Ramos (cell line): ENCODE measurements around the gene CD248.
"Not testable (repeated sequence)": the region's sequence is repeated elsewhere in the genome, so short reads cannot be mapped to it uniquely, and the experiment has no call there.

Source experiments
- in situ Hi-C: fragments of 300-500 bp; cut with MboI; formaldehyde crosslinking; loops from one replicate; pipeline ENCODE4 v1.14.3; 2022; ENCODE audit warnings: low sequenced_read_pairs; ENCODE audit not compliant: unreplicated experiment

Gene CD248, protein sequence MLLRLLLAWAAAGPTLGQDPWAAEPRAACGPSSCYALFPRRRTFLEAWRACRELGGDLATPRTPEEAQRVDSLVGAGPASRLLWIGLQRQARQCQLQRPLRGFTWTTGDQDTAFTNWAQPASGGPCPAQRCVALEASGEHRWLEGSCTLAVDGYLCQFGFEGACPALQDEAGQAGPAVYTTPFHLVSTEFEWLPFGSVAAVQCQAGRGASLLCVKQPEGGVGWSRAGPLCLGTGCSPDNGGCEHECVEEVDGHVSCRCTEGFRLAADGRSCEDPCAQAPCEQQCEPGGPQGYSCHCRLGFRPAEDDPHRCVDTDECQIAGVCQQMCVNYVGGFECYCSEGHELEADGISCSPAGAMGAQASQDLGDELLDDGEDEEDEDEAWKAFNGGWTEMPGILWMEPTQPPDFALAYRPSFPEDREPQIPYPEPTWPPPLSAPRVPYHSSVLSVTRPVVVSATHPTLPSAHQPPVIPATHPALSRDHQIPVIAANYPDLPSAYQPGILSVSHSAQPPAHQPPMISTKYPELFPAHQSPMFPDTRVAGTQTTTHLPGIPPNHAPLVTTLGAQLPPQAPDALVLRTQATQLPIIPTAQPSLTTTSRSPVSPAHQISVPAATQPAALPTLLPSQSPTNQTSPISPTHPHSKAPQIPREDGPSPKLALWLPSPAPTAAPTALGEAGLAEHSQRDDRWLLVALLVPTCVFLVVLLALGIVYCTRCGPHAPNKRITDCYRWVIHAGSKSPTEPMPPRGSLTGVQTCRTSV

DNA sequence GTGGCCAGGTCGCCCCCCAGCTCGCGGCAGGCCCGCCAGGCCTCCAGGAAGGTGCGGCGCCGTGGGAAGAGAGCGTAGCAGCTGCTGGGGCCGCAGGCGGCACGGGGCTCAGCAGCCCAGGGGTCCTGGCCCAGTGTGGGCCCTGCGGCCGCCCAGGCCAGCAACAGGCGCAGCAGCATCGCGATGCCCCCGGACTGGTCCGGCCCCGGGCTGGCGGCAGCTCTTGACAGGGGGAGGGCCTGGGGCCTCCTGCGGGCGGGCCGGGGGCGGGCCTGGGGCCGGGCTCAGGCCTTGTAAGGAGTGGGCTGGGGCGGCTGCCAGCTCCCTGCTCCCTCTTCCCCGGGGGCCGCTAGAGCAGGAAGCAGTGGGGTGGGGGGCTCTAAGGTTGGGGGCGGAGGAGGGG is at the start of gene CD248:
Gene CD248 (minus strand): TSS at position 196 of the 403 bp plus-strand sequence. CDS start 17 bp downstream, at position 179.
- in situ Hi-C loops = no loop called here

DNA sequence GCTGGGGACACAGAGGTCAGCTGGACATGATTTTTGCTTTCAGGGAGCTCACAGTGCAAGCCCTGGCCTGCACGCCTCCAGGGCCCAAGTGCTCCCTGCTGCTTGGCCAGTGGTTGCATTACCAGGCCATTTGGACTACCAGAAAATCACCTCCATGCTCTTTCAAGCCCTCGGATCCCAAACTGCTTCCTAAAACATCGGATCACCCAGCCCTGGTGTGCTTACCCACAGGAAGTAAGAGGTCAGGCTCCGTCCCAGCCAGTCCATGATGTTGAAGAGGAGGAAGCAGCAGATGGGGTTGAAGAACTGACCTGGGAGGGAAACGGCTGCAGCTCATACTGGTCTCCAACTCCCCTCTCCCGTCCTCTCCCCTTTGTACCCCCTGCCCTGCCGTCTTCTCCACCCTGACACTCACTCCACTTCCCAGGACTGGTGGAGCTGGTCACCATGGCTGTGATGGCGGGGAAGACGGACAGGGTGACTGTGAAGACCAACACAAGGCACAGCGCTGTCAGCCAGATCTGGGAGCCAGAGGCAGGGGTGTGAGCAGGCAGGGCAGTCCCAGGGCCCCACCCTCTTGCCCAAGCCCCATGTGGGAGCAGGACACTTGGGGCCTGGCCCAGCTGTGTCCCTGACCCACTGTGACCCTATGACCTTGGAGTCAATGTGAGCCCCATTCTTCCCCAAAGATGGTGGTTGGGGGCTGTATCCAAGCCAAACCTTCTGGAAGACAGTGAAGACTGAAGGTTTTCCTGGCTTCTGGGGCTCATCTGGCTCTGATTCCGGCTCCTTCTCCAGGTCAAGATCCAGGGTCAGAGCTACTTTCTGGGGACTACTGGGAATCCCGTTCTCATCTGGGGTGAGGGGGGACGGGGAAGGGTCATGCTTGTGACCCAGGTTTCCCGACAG is 49.1 kb upstream of the CD248 start:
- in situ Hi-C loops = no loop called here

DNA sequence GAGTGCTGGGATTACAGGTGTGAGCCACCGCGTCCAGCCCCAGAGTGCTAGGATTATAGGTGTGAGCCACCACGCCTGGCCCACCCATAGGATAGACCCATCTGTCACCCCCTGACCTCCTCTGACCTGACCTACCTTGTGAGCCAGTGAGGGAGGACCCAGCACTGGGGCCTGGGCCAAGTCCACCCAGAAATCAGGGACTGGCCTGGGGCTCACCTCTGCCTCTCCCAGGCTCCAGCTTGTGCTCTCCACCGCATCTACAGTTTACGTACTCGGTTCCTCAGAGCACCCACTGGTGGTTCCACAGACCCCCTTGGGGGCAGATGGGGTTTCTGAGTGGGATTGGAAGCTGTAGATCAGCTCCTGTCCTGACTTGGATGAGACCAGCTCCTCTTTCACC is 48.3 kb upstream of the CD248 start:
- in situ Hi-C loops = no loop called here

DNA sequence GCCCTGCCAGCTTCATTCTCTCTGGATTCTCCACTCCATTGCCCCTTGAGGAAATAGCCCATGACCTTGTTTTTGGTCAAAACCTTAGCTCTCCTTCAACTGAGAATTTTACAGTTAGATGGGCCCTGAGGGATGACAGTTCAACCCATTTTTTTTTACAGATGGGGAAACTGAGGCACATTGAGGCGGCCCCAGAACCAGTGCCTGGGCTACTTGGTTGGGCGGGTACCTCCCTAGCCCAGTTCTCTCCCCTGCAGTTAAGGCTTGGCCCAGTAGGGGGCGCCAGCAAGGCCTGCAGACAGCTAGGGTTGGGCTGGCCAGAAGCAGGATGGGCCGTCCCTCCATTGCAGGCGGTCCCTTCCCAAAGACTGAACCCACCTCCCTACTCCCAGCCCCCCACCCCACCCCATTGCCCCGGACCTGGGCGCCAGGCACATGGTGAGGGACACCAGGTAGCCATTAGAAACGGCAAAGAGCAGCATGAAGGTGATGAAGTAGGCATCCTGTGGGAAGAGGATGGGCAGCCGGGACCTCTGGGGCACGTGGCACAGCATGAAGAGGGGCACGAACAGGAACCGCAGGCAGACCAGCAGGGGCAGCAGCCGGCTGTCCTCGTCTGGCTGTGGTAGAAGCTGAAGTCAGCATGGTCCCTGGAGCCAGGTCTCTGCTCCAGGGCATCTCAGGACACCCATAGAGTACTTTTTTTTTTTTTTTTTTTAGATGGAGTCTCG is 47.1 kb upstream of the CD248 start:
- in situ Hi-C loops = no loop called here

DNA sequence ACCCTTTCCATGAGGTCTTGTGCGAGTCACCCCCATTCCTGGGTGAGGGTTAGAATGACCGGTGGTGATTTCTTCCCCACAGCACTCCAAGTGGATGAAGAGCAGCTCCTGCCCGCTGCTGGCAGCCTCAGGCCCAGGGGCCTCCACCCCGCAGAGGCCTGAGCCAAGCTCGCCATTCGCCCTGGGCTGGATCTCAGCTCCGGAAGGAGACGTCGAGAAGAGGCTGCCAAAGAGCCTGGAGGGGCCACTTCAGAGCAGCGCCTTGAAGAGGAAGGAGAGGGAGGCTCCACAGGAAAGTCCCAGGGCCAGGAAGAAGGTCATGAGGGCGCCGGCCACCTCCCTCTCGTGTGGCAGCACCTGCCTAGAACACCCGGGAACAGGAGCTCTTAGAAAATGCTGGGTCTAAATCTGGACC is 46.4 kb upstream of the CD248 start:
- in situ Hi-C loops = no loop called here

DNA sequence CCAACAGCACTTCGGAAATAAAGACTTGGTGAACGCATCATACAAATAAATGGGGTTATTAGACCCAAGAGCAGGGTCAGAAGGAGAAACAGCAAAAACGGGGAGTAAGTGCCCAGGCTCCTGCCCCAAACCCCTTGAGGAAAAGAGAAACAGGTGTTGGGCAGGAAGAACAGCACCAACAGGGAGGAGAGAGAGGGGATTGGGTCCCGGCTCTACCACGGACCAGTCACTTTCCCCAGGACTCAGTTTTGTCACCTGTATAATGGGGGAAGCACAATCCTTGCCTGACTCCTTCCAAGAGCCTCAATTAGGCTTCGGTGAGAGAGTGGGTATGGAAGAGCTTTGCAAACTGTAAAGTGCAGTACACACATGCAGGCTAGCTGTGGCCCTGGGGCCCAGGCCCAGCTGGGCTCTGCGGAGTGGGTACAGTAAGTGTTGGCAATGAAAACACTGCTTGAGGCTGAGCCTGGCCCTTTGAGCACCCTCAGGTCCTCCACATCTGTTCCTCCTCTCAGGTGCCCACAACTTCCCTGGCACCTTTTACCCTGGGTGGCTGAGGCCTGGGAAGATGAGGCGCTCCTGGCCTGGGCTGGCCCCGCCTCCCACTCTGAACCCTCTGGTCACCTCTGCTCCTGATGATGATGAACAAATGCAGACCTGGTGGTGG is 45.8 kb upstream of the CD248 start:
- in situ Hi-C loops = no loop called here

DNA sequence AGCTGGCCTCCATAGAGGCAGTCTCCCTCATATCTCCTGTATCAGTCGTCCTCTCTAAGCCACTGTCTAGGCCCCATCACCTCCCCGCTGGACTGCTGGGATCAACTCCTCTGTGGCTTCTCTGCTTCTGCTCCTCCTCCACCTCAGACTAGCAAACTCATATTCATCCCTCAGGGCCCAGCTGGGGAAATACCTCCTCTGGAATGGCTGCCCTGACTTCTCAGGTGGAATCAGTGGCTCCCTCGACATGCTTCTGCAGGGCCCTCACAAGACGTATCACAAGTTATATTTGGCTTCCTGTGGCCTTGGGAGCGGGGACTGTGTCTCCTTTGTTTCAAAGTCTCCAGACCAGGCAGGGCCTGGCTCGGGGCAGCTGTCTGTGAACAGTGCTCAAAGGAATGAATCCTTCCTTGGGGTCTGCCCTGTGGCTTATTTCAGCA is 44.7 kb upstream of the CD248 start:
- in situ Hi-C loops = no loop called here

DNA sequence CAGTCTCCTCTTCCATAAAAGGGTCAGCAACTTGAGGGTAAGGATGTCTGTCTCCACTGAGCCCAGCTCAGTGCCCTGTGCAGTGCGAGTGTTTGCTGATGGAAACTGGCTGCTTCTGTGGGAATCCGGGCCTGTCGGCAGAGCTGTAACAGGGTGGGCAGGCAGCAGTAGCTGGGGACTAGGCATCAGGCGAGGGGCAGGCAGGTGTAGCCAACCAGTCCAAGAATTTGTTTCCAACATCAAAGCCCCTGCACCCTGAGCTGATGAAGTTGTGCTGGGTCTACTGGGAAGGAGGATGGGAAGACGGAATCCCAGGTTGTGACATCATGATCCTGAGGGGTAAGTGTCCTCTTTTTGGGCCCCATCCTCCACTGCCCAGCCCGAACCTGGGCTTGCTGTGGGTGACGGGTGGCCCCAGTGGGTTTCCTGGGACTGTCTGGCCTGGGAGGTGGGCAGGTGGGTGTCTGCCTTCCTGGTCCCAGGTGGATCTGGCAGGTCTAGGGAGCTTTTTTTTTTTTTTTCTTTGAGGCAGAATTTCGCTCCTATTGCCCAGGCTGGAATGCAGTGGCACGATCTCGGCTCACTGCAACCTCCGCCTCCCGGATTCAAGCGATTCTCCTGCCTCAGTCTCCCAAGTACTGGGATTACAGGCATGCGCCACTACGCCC is 43.7 kb upstream of the CD248 start:
- in situ Hi-C loops = no loop called here

DNA sequence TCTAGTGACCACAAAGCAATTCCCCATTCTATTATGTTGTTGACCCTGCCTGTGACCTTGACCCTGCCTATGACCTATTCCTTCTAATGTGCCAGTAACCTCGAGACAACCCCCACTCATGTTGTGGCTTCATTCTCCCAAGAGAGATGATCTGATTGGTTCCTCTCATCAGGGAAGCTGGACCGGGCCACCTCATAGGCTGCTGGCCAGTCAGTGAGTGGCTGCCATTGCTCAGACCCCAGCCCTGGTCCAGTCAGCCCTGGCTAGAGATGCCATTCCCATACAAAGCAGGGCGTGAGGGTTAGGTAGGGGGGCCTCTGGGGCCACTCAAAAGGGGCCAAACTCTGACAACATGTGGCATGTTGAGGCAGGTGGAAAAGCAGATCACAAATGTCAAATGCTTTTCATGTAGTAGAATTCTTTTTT is 42.8 kb upstream of the CD248 start:
- in situ Hi-C loops = no loop called here

DNA sequence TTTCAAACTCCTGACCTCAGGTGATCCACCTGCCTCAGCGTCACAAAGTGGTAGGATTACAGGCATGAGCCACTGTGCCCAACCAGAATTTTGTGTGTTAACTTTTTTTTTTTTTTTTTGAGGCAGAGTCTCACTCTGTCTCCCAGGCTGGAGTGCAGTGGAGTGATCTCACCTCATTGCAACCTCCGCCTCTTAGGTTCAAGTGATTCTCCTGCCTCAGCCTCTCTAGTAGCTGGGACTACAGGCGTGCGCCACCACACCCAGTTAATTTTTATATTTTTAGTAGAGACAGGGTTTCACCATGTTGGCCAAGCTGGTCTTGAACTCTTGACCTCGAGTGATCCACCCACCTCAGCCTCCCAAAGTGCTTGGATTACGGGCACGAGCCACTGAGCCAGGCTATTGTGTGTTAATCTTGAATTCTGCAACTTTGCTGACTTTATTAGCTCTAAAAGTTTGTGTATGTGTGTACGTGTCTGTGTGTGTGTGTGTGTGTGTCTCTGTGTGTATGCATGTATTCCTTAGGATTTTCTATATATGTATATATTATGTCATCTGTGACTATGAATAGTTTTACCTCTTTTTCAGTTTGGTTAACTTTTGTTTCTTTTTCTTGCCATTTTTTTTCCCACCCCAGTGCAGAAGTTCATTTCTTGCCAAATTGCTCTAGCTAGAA is 33.9 kb upstream of the CD248 start:
- in situ Hi-C loops = not testable (repeated sequence)

DNA sequence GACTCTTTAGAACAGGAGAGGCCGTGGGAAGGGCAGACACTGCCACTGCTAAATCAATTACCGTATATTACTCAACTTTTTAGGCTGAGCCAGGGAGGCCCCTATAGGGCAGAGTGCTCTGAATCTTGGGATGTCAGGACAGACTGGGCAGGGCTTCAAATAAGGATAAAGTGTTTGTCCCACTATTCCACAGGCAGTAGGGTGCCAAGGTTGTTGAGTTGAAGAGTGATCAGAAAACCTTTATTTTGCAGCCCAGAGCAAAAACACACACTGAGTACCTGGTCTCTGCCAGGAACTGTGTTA is 32.2 kb upstream of the CD248 start:
- in situ Hi-C loops = no loop called here

DNA sequence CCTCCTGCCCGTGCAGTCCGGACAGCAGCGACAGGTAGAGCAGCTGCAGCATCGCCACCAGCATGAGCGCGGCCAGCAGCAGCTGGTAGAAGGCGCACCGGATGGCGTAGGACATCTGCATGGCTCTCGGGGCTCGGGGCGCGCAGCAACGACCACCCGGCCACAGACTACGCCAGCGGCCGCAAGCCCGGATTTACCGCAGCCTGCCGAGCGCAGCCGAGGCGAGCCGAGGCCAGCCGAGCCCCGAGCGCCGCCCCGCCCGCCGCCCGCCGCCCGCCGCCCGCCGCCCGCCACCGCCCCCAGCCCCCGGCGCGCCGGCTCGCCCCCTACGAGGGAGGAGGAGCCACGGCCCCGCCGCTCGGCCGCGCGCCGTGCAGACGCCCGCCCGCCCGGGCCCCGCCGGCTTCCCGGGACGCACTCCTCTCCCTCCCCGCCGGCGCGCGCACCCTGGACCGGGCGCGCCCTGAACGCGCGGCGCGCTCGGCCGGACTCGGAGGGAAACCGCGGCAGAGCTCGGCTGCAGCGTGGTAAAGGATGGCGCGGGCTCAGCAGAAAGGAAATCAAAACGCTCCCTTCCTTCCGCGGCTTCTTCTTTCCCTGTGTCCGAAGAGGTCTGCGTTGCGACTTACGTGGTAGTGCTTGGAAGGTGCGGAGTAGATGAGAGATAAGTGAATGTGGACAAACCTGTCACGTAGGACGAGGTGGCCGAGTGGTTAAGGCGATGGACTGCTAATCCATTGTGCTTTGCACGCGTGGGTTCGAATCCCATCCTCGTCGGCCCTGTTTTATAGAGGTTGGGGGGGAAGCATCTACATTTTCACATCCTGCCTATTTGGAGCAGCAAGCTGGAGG is 30.8 kb upstream of the CD248 start, which contains the start of gene B4GAT1:
Gene B4GAT1 (minus strand): TSS at position 205 of the 852 bp plus-strand sequence. CDS start 84 bp downstream, at position 121.
- in situ Hi-C loops = no loop called here

DNA sequence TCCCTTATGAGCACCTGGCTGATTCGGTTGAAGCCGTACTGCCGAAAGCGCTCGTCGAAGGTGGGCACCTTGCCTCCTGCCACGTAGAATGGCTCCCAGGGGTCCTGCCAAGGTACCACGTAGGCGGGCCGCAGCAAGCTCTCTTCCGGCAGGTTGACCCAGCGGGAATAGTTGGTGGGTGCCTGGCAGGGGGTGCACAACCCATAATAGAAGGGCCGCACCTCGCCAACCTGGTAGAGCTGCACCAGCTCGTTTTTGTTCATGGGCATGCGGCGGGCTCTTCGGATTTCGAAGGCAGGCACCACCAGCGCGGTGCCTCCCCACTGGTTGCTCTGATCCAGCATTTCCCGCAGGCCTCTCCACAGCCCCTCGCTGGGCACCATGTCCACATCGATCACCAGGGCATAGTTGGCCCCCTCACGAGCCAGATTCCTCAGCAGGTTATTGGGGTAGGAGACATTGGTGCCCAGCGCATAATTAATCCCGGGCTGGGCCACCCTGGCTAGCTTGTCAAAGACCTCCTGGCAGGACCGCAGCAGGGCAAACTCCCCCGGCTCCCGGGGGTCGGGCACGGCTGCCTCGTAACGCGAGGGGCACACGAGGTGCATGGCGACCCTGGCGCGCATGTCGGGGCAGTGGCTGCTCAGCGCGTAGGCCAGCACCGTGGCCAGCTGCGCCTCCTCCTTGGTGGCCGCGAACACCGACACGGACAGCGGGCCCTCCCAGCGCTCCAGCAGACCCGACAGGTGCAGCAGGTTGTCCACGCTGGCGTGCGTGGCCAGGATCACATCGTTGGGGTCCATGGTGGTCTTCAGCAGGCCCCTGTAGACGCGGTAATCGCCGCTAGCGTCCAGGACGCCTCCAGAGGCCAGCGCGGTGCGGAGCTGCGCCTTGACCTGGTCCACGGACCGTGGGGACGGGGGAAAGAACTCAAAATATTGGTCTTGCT is 29.9 kb upstream of the CD248 start:
- in situ Hi-C loops = no loop called here

DNA sequence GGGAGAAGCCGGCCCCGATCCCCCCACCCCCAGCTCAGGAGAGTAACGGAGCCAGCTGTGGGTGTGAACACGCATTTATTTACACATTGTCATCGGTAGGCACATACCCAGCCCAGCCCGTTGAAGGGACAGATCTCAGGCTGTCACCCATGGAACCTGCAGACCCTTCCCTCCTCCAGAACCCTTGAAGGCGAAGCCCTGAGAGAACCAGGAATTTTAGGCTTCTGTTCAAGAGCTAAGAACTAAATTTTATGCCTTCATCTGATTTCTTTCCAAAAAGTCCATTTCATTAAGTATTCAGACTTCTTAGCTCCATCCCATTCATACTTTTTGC is 28.4 kb upstream of the CD248 start:
- in situ Hi-C loops = no loop called here

DNA sequence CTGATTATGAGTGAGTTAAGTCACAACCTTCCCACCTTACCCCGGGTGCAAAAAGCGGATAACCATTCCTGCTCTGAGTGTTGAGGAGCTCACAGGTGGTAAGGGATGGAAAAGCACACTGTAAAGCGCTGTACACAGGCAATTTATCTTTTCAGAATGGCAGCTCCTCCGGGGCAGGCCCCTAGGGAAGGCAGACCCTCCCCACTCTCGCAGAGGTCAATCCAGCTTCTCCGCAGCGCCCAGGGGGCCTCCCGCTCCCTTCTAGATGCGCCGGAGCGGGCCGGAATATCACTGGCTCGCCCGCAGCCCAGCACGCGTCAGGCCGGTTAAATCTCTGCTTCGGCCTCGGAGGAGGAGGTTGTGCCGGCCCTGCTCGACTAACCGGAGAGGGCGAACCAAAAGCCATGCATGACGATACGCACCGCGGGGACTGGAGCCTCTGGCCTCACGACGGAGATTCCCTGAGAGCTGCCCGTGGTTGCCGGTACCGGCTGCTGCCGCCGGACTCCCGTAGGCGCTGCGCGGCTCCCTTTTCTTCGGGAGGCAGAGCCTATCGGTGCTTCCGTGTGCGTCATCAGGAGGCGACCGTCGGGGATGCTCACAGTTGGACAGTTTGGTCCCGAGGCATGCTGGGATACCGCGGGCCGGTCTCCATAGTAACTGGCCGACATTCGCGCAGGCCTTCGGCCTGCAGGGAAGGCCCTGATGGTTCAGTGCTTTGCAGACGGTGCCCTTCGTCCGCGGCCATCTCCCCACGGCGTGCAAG is 27.9 kb upstream of the CD248 start, which contains the start of gene BRMS1:
Gene BRMS1 (minus strand): TSS at position 555 of the 766 bp plus-strand sequence. CDS start 2,870 bp downstream, outside the sequence.
- in situ Hi-C loops = no loop called here

DNA sequence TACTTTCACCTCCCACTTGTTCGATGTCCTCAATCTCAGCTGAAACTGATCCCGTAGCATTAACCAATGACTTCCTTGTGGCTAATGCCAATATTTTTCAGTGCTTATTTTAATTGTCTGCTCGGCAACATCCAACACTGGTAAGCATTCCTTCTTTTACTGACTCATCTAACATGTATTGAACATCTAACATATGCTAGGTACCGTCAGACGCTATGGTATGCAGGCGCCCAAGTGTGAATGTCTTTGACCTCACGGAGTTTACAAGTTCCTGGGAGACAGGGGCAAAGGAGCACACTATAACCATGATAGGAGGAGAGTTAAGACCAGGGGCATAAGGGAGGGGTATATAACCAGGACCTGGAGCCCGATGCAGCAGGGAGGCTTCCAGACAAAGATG is 26.3 kb upstream of the CD248 start:
- in situ Hi-C loops = no loop called here
